ENCODE measurements around the gene ADGRF1. TPM values are rescaled to one million over a fixed set of nuclear protein-coding genes. Genes with fewer than 3 reads are reported as not detected.

The ADGRF1 gene
- polyA plus RNA-seq, 1 of the 3 experiments (the other 2 are of a cell fraction): not detected

DNA sequence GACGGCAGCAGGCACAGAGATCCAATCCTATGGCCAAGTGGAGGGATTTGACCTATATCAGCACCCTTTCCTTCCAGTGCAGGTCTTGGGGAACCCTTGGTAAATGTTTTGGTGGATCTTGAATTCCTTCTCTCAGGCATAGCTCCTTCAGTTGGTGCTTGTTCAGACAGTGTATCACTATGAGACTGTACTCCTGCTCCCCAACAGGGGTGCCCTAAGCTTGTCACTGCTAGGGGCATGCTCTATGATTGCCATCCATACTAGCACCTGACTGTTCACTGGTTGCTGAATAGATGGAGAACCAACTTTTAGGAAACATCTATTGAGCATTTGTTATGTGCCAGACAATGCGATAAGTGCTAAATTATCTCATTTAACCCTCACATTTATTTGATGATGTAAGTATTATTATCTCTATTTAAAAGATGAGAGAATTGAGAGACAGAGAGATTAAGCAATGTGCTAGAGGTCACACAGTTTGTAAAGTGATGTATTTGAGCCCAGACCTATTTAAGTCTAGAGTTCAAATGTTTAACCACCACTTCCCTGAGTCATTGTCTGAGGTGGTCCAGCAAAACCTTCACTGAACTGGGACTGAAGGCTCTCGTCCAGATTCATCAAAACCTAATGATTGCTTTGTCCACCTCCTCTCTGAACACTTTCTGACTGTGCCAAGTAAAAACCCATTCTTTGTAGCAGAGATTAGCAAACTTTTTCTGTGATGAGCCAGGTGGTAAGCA, 34.3 kb downstream of the ADGRF1 start (continued):
- TF ChIP-seq, protein P1, sequence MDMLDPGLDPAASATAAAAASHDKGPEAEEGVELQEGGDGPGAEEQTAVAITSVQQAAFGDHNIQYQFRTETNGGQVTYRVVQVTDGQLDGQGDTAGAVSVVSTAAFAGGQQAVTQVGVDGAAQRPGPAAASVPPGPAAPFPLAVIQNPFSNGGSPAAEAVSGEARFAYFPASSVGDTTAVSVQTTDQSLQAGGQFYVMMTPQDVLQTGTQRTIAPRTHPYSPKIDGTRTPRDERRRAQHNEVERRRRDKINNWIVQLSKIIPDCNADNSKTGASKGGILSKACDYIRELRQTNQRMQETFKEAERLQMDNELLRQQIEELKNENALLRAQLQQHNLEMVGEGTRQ (IDR thresholded peaks at IDR 0.05; ENCODE audit: borderline replicate concordance, low read depth, low read length): no peak

DNA sequence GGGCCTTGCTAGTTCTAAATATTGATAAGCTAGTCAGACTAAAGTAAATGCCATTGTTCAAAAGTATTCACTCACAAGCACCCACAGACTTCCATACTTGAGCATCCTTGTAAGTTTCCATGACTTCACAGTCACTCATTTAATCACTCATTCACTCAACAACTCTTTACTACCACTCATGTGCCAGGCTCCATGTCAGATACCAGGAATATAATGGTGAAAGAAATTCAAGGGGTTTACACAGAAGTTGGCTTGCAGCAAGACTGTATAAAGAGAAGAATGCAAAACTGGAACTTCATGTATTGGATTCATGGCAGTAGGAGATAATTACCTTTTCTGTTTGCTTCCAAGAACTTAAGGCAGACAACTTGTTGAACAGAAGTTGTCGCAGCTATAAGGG, 36.6 kb downstream of the ADGRF1 start:
- Histone ChIP-seq H3K36me3 (replicated peaks in 1 of 2; ENCODE audit: control insufficient read depth in 1 of 2, insufficient read depth in 2 of 2, low read length in 1 of 2) (no peaks in the 10 kb centered on the region), H3K9me2 (no peaks in the 10 kb centered on the region), H3F3A (replicated peaks; ENCODE audit: insufficient read depth) (no peaks in the 10 kb centered on the region), H3K27ac (ENCODE audit: low read depth in 2 of 2, low read length in 1 of 2) (no peak overlapping the region), H3K4me3 (ENCODE audit: low read depth in 2 of 2, low read length in 1 of 2) (no peak overlapping the region), H2AFZ (ENCODE audit: low read depth) (no peak overlapping the region), H3K27me3 (ENCODE audit: insufficient read depth) (no peaks in the 10 kb centered on the region; the same call in 1 of the 2 replicates), H3K9me3 (no peaks in the 10 kb centered on the region), H4K20me1 (ENCODE audit: insufficient read depth) (no peaks in the 10 kb centered on the region), H3K4me2 (no peak overlapping the region), H3K9ac (no peak overlapping the region), H3K79me2 (ENCODE audit: insufficient read depth) (no peaks in the 10 kb centered on the region), H3K4me1 (ENCODE audit: control insufficient read depth in 1 of 2, insufficient read depth in 2 of 2, low read depth in 1 of 2, low read length in 1 of 2) (no peaks in the 10 kb centered on the region)
- ChIA-PET CTCF (no interaction called here), POLR2A (no interaction called here)
- TF ChIP-seq TAF1 (IDR thresholded peaks at IDR 0.05; ENCODE audit: borderline replicate concordance, low read depth, low read length): no peak
- no peak for DNase-seq
- WGBS (ENCODE audit: low lambda C conversion rate): 14% methylated on average over 1 of the region's 1 CpG

DNA sequence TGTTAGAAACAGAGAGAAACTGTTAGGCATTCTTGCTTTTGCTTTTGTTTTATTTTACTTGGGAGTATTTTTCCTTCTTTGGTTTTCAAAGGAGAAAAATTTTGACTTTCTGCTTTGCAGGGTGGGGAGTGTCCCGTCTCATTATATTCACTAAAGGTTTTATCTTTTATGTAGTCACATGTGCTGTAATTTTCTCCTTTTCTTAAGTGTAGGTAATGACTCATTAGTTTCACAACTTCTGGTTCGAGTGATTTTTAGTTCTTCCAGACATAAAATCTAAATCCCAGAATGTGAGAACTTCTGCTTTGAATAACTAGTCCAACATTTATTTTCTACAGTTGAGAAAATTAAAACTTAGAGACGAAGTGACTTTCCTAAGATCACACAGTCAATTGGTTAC, 37.7 kb downstream of the ADGRF1 start:
- Histone ChIP-seq H3K4me2 (no peak overlapping the region), H3F3A (replicated peaks; ENCODE audit: insufficient read depth) (no peaks in the 10 kb centered on the region), H3K36me3 (replicated peaks in 1 of 2; ENCODE audit: control insufficient read depth in 1 of 2, insufficient read depth in 2 of 2, low read length in 1 of 2) (no peaks in the 10 kb centered on the region), H3K4me1 (ENCODE audit: control insufficient read depth in 1 of 2, insufficient read depth in 2 of 2, low read depth in 1 of 2, low read length in 1 of 2) (no peaks in the 10 kb centered on the region), H3K9me3 (no peaks in the 10 kb centered on the region), H4K20me1 (ENCODE audit: insufficient read depth) (no peaks in the 10 kb centered on the region), H3K79me2 (ENCODE audit: insufficient read depth) (no peaks in the 10 kb centered on the region), H3K9me2 (no peaks in the 10 kb centered on the region), H2AFZ (ENCODE audit: low read depth) (no peak overlapping the region), H3K9ac (no peak overlapping the region), H3K27ac (ENCODE audit: low read depth in 2 of 2, low read length in 1 of 2) (no peak overlapping the region), H3K27me3 (ENCODE audit: insufficient read depth) (no peaks in the 10 kb centered on the region; the same call in 1 of the 2 replicates), H3K4me3 (ENCODE audit: low read depth in 2 of 2, low read length in 1 of 2) (no peak overlapping the region)
- no peak for DNase-seq
- ChIA-PET POLR2A (no interaction called here), CTCF (no interaction called here)
- 4% methylated on average over 3 of the region's 3 CpGs for WGBS (ENCODE audit: low lambda C conversion rate)
- TF ChIP-seq NRF1 (IDR thresholded peaks at IDR 0.05; ENCODE audit: low read depth, low read length) (no peak), FOSL2 (IDR thresholded peaks at IDR 0.05; ENCODE audit: borderline replicate concordance, low read depth) (no peak), GABPA (IDR thresholded peaks at IDR 0.05; ENCODE audit: low read depth) (no peak), GATA2 (CRISPR knock-in tag; IDR thresholded peaks at IDR 0.05) (no peak), EP300 (IDR thresholded peaks at IDR 0.05; ENCODE audit: borderline replicate concordance in 1 of 2, low read depth in 1 of 2, low read length in 1 of 2) (no peak), MEF2A (IDR thresholded peaks at IDR 0.05; ENCODE audit: borderline replicate concordance, low read depth) (no peak), SMC3 (IDR thresholded peaks at IDR 0.05; ENCODE audit: low read depth, low read length) (no peak), MXI1 (IDR thresholded peaks at IDR 0.05; ENCODE audit: low read depth, low read length) (no peak), RAD21 (IDR thresholded peaks at IDR 0.05; ENCODE audit: low read length) (no peak), YY1 (IDR thresholded peaks at IDR 0.05; ENCODE audit: low read depth) (no peak), EZH2phosphoT487 (IDR thresholded peaks at IDR 0.05; ENCODE audit: borderline replicate concordance, low read depth) (no peak)
- TF ChIP-seq, protein P2, sequence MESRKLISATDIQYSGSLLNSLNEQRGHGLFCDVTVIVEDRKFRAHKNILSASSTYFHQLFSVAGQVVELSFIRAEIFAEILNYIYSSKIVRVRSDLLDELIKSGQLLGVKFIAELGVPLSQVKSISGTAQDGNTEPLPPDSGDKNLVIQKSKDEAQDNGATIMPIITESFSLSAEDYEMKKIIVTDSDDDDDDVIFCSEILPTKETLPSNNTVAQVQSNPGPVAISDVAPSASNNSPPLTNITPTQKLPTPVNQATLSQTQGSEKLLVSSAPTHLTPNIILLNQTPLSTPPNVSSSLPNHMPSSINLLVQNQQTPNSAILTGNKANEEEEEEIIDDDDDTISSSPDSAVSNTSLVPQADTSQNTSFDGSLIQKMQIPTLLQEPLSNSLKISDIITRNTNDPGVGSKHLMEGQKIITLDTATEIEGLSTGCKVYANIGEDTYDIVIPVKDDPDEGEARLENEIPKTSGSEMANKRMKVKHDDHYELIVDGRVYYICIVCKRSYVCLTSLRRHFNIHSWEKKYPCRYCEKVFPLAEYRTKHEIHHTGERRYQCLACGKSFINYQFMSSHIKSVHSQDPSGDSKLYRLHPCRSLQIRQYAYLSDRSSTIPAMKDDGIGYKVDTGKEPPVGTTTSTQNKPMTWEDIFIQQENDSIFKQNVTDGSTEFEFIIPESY (IDR thresholded peaks at IDR 0.05; ENCODE audit: borderline replicate concordance, low read depth): no peak
- TF ChIP-seq, protein P3, sequence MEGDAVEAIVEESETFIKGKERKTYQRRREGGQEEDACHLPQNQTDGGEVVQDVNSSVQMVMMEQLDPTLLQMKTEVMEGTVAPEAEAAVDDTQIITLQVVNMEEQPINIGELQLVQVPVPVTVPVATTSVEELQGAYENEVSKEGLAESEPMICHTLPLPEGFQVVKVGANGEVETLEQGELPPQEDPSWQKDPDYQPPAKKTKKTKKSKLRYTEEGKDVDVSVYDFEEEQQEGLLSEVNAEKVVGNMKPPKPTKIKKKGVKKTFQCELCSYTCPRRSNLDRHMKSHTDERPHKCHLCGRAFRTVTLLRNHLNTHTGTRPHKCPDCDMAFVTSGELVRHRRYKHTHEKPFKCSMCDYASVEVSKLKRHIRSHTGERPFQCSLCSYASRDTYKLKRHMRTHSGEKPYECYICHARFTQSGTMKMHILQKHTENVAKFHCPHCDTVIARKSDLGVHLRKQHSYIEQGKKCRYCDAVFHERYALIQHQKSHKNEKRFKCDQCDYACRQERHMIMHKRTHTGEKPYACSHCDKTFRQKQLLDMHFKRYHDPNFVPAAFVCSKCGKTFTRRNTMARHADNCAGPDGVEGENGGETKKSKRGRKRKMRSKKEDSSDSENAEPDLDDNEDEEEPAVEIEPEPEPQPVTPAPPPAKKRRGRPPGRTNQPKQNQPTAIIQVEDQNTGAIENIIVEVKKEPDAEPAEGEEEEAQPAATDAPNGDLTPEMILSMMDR (IDR thresholded peaks at IDR 0.05): no peak
- TF ChIP-seq, protein P1 (IDR thresholded peaks at IDR 0.05; ENCODE audit: borderline replicate concordance, low read depth, low read length): no peak
- TF ChIP-seq, protein P4, sequence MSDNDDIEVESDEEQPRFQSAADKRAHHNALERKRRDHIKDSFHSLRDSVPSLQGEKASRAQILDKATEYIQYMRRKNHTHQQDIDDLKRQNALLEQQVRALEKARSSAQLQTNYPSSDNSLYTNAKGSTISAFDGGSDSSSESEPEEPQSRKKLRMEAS (IDR thresholded peaks at IDR 0.05; ENCODE audit: low read depth): no peak
- TF ChIP-seq, protein P5, sequence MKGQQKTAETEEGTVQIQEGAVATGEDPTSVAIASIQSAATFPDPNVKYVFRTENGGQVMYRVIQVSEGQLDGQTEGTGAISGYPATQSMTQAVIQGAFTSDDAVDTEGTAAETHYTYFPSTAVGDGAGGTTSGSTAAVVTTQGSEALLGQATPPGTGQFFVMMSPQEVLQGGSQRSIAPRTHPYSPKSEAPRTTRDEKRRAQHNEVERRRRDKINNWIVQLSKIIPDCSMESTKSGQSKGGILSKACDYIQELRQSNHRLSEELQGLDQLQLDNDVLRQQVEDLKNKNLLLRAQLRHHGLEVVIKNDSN (IDR thresholded peaks at IDR 0.05; ENCODE audit: borderline replicate concordance, low read depth): no peak
